SHP77 (cell line): ENCODE data around the gene ANKRD28.
A peak's percentile ranks its signal among the peaks of the same experiment; 100 is the strongest.
"Not testable (repeated sequence)": the region's sequence is repeated elsewhere in the genome, so short reads cannot be mapped to it uniquely, and the experiment has no call there.

Experiments
- DNase-seq, 2 experiments: peaks; one replicate each; lab custom pipeline; 2025; lab: John Stamatoyannopoulos, UW

Gene ANKRD28

DNA sequence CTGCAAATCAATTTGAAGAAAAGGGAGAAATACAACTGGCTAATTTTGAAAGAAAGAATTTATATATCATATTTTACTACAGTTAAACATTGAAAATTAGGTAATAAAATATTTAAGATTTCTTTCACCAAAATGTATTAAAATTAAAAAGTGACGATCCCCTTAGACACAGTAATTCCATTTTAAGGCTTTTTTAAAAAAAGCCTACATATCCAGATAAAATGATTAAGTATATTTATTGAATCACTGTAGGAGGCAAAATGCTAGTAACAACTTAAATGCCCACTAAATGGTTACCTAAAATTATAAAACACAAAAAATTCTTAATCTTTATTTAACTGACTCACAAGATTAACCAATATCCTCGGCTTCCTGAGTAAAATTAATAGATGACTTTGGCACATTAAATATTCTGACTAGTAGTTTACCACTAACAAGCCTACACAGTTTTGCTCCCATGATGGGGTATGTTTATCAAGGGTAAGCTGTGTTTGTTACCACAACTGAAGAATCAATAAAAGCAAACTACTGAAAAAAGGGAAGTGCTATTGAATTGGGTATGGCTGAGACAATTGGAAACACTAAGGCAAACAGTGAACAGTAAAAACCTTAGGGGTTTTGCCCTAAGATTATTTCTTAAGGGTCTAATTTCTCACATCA lies 28.4 kb downstream of the ANKRD28 start:
- DNase-seq = no peak

DNA sequence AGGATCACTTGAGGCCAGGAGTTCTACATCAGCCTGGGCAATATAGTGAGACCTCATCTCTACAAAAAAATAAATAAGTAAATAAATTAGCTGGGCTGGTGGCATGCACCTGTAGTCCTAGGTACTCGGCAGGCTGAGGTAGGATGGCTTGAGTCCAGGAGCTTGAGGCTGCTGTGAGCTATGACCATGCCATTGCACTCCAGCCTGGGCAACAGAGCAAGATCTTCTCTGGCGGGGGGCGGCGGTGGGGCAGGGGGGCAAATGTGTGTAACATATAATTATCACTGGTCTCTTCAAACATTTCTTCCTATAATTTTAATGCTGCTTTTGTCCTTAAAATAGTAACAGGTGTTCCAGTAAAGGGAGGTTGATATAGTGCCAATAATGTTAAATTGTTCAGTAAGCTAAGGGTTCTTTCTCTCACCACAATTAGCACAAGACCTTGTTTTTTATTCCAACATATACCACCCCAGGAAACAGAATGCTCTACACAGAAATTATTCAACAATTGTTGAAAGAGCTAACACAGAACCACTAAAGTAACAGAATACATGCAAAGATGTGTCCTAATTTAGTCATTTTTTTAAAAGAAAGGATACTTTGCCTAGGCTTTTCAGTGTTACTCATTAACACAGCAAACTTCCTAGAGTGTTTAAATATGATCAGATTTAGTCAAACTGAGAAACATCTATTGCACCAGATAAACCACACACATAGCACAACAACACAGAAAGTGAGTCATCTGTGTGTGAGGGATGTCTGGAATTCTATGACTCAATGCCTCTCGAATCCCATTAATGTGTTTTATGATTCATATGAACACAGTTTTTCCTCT lies 29.1 kb downstream of the ANKRD28 start:
- peak; percentile 3 to 16 for DNase-seq

DNA sequence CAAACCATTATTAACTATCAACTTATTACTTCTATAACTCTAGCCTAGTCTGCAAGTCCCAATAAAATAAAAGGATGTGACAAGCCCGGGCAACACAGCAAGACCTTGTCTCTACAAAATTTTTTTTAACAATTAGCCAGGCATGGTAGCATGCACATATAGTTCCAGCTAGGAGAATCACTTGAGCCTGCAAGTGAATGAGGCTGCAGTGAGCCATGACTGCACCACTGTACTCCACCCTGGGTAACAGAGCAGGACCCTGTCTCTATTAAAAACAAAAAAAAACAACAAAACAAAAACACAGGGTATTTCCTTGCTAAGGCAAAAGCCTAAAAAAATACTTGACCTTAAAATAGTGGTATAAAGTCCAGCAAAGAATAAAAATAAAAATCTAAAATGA lies 31.4 kb downstream of the ANKRD28 start:
- no peak for DNase-seq

DNA sequence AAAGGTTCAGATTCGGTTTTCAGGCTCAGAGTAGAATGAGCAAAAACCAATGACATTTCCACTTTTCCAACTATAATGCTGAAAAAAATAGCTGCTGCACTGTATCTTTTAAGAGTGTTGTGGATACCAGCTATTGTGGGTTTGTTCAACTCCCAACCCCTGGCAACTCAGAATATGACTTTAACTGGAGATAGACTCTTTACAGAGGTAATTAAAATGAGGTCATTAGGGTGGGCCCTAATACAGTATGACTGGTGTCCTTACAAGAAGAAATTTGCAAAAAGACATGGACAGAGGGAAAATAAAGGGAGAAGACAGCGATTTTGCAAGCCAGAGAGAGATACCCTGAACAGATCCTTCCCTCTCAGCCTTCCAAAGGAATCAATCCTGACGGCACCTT lies 39.5 kb downstream of the ANKRD28 start:
- no peak for DNase-seq

DNA sequence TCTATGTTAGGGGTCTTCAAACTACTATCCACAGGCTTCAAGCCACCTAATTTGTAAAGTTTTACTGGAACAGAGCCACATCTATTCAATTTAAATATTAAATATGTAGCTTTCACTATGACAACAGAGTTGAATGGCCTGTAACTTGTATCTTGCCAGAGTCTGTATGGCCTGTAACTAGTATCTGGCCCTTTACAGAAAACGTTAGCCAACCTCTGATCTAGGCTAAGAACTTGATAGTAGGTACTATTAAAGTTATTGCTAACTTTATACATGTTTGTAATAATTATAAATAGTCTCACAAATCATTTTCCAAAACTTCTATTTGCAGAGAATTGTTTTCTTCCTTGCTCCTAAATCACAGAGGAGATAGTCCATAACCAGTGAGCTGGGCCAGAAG lies 40.0 kb downstream of the ANKRD28 start:
- no peak for DNase-seq

DNA sequence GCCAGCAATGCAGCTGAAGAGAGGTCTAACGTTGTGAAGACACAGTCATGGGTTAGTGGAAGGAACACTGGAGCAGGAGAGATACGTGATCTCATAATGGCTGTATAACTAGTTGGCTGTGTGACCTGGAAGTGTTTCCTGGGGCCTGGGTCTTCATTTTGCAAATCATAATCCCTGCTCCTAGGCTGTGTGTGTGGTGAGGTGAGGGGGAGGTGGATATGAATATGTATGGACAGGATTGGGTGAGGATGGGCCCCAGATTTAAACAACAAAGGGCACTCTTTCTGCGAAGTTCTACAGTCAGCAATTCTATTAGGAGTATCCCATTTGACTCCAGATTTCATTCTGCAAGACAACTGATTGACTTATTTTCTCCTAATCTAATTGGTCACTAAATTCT lies 41.3 kb downstream of the ANKRD28 start:
- no peak for DNase-seq

DNA sequence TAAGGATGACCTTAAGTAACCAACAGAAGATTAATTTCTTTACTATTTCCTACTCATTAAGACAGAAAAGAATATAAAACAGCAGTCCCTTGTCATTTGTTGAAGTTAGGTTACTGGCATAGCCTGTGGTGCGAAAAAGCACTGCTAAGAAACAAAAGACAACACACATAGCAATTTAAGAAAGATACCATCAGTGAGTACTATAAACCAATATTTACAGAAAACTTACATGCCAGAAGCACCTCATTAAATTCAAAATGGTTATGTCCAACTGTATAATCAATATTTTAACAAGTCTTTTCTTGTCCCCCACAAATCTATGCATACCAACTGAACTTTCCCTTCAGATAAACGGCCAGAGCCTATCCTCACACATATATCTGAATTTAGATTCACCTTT lies 42.0 kb downstream of the ANKRD28 start:
- DNase-seq = no peak

DNA sequence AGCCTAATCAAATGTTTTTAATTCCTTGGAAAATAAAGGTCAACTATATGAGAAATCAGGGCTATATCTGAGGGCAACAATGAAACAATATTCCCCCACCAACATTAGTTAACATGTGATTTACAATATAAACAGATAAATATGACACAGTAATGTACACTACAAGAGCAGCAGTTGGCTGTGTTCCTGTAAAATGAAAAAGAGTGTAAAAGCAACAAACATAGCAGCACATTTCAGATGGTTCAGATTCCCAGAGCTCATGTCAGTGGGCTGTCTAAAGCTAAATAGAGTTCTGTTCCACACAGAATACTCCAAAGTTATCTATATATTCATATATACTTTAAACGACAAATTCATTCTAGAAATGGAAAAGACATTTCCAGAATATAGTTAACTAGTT lies 42.6 kb downstream of the ANKRD28 start:
- DNase-seq = no peak

DNA sequence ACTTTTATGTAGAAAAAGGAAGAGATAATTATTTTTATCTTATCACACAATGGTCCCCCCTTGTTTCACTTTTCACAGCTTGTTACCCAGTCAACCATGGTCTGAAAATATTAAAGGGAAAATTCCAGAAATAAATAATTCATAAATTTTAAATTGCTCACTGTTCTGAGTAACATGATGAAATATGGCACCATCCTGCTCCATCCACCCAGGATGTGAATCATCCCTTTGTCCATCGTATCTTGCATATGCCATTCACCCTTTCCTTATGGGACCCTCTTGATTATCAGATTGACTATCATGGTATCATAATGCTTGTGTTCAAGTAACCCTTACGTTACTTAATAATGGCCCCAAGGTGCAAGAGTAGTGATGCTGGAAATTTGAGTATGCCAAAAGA lies 43.7 kb downstream of the ANKRD28 start:
- no peak for DNase-seq

DNA sequence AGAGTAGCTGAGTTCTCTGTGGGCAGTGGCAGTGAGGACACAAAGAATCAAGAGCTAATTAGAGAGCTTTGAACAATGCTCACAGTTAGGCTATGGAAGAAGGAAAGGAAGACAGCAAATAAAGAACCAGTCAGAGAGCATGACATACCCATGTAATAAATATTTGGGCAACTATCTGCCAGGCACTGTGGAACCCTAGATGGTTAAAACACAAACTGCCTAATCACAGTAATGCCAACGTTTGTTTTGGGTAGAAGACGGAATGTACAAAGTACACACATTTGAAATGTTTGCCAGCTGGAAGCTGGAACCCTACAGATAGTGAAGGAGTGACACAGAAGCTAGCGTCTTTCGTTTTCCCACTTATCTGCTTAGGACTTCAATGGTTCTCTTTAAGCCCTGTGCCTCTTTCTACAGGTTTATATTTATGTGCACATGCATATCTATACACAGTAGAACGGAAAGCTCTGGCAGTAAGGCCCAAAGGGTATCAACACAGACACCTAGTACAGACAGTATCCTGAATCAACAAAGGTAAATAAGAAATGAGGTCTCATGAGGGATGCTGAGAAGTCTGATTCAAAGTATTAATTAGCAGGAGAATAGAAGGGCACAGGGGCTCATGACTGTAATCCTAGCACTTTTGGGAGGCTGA lies 44.6 kb downstream of the ANKRD28 start:
- DNase-seq = no peak

DNA sequence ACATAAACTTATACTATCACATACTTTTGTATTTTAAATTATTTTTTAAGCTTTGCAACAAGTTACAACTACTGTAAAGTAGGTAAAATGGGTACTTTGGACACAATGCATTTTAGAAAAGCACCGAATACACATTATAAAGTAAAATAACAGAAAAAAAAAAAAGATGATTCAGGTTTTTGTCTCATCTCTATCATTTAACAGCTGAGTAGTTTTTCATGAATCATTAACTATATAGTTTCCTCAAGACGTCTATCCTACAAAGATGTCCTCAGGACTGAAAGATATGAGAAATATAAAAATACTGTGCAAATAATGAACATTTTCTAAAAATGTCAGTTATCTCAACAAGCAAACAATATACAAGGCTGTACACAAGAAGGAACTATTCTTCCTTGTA lies 46.9 kb downstream of the ANKRD28 start:
- DNase-seq = no peak

DNA sequence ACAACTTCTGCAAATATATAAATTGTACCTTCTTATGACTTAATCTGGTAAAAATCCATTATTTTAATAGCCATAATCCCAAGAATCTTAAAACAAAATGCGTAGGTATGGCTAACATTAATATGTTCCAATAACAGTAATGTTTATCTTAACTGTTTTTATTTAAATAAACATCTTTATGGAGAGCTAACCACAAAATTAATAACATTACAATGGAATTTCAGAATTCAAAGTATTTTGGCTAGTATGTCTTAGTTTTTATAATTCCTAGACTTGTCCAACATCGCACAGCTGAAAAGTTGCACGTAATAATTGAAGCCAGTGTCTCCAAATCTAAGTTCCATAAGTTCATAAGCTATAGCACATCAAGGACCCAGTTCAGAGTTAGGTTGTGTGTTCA lies 47.6 kb downstream of the ANKRD28 start:
- DNase-seq = no peak

DNA sequence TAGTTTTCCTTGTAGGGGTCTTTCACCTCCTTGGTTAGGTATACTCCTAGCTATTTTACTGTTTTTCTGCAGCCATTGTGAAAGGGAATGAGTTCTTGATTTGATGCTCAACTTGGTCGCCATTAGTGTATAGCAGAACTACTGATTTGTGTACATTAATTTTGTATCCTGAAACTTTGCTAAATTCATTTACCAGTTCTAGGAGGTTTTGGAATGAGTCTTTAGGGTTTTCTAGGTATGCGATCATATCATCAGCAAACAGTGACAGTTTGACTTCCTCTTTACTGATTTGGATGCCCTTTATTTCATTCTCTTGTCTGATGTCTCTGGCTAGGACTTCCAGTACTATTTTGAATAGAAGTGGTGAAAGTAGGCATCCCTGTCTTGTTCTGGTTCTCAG lies 51.9 kb downstream of the ANKRD28 start:
- DNase-seq = not testable (repeated sequence)

DNA sequence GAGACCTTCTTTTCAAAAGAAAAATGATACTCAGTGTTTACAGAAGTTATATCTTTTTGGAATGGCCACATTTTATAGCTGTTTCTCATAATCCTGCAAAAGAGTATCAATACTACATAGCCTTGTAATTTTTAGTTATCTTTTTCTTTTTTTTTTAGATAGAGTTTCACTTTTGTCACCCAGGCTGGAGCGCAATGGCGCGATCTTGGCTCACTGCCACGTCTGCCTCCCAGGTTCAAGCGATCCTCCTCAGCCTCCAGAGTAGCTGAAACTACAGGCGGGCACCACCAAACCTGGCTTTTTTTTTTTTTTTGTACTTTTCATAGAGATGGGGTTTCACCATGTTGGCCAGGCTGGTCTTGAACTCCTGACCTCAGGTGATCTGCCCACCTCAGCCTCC lies 53.6 kb downstream of the ANKRD28 start:
- no peak for DNase-seq

DNA sequence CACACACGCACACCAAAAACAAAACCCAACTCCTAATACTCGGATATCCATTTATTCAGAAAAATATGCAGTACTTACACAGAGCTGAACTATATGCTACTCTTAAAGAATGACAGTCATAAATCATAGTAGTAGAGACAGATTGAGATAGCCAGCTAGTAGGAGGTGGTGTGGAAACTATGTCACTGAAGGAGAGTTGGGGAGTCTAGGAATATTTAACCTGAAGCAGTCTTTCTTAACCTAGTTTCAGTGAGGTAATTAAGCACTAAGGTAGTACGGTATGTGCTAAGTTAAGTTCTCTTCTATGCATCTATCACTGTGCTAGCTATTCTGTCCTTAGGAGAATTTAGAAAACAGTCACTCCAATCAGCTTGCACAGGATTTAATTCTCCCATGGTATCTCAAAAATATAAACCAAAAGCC lies 54.2 kb downstream of the ANKRD28 start:
- DNase-seq = no peak

DNA sequence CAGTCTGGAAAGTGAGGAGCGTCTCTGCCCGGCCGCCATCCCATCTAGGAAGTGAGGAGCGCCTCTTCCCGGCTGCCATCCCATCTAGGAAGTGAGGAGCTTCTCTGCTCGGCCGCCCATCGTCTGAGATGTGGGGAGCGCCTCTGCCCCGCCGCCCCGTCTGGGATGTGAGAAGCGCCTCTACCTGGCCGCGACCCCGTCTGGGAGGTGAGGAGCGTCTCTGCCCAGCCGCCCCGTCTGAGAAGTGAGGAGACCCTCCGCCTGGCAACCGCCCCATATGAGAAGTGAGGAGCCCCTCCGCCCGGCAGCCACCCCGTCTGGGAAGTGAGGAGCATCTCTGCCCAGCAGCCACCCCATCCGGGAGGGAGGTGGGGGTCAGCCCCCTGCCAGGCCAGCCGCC lies 55.5 kb downstream of the ANKRD28 start:
- not testable (repeated sequence) for DNase-seq

DNA sequence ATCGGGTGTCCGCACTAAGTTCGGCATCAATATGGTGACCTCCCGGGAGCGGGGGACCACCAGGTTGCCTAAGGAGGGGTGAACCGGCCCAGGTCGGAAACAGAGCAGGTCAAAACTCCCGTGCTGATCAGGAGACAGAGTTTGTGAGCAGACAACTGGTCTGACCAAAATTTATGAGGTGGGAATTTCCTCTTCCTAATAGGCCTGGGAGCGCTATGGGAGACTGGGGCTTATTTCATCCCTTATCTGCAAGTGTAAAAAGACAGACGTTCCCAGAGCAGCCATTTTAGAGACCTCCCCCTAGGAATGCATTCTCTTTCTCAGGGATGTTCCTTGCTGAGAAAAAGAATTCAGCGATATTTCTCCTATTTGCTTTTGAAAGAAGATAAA lies 59.2 kb downstream of the ANKRD28 start:
- not testable (repeated sequence) for DNase-seq

DNA sequence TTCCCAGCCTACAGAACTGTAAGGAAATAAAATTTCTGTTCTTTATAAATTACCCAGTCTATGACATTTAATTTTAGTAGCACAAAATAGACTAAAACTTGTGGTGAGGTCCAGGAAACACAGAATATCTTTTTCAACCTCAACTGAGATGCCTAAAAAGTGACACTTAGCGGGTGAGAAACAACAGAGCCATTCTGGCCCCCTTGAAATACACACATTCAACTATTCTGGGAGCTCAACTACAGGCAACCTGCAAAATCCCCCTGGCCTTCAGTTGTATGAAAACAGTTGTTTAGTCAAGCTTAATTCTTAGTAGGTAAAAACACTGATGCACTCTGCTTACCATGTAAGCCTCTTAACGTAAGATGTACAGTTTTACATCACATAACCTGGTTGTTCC lies 66.8 kb downstream of the ANKRD28 start:
- no peak for DNase-seq

DNA sequence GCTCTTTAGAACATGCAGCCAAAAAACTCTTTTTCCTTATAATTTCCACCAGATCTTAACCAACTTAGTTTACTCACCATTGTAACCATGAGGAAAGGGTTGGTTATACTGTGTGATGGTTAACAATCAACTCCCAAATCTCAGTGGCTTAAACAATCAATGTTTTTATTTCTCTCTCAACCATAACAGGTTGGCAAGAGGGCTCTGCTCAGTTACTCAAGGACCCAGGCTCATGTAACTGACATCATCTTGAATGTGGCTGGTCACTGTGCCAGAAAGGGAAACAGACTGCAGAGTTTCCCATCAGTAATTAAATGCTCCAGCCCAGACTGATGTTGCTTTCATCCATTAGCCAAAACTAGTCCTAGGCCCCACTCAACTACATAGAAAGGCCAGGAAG lies 69.0 kb downstream of the ANKRD28 start:
- DNase-seq = no peak

DNA sequence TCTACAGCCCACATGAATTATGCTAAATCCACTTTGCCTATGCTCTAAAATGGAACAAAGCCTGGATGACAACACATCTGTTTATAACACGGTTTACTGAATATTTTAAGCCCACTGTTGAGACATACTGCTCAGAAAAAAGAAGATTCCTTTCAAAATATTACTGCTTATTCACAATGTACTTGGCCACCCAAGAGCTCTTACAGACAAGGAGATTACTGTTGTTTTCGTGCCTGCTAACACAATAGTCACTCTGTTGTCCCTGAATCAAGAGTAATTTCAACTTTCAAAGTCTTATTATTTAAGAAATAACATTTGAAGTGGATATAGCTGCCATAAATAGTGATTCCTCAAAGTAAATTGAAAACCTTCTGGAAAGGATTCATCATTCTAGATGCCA lies 70.9 kb downstream of the ANKRD28 start:
- no peak for DNase-seq

DNA sequence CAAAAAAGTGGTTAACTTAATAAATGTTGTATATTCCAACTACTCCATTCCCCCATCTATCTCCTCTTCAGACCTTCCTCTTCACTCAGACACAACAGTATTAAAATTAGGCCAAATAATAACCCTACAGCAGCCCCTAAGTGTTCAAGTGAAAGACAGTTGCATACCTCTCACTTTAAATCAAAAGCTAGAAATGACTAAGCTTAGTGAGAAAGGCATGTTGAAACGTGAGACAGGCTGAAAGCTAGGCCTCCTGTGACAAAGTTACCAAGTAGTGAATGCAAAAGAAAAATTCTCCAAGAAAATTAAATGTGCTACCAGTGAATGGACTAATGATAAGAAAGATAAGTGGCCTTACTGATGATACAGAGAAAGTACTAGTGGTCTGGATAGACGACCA lies 71.7 kb downstream of the ANKRD28 start:
- DNase-seq = no peak

DNA sequence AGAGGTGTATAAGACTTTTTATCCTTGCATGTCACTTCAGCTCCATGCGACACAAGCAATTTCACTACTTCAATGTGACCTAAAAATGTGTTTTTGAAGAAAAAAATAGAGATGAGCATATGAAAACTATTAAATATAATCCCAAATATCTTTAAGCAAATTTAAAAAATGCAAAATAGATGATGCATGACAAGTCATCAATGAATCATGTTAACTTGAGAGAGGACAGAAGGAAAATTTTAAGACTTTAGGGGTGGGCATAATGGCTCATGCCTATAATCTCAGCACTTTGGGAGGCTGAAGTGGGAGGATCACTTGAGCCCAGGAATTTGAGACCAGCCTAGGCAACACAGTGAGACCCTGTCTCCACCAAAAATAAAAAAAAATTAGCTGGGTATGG lies 73.3 kb downstream of the ANKRD28 start:
- no peak for DNase-seq

DNA sequence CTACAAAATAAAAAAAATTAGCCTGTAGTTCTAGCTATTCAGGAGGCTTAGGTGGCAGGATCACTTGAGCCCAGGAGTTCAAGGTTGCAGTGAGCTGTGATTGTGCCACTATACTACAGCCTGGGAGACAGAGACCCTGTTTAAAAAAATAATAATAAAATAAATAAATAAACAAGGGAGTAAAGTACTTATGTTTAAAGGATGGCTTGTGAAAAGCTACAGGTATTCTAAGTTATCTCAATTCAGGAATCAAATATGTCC lies 74.2 kb downstream of the ANKRD28 start:
- no peak for DNase-seq
